HG02763 (cell line): Measurements from ENCODE around the gene GRIA3.

Source experiments
- ATAC-seq: cut with Tn5 transposase; IDR thresholded peaks from one replicate; pipeline ENCODE4 v1.9.1; 2021; ENCODE audit warnings: mild to moderate bottlenecking, moderate library complexity; ENCODE audit not compliant: unreplicated experiment

GRIA3 gene

GRCh38 chrX:123184219-123184865 lies at the start of gene GRIA3:
Gene GRIA3 (plus strand): TSS chrX:123184278. CDS start chrX:123184536, 258 bp downstream.
- no peak for ATAC-seq

- ATAC-seq, result no peak
Observed at GRCh38 chrX:123138473-123138872, 45.6 kb upstream of the GRIA3 start.

- ATAC-seq, result no peak
Observed at GRCh38 chrX:123140454-123140853, 43.6 kb upstream of the GRIA3 start.

- no peak for ATAC-seq
Observed at GRCh38 chrX:123140904-123141303, 43.2 kb upstream of the GRIA3 start.

GRCh38 chrX:123153846-123154335 lies 30.2 kb upstream of the GRIA3 start:
- no peak for ATAC-seq

GRCh38 chrX:123155327-123155726 lies 28.8 kb upstream of the GRIA3 start:
- no peak for ATAC-seq

- ATAC-seq, result no peak
Observed at GRCh38 chrX:123157586-123157985, 26.5 kb upstream of the GRIA3 start.

GRCh38 chrX:123159403-123159802 lies 24.7 kb upstream of the GRIA3 start:
- no peak for ATAC-seq

GRCh38 chrX:123167621-123168020 lies 16.5 kb upstream of the GRIA3 start:
- no peak for ATAC-seq

GRCh38 chrX:123169247-123169901 lies 14.7 kb upstream of the GRIA3 start:
- ATAC-seq, result no peak

GRCh38 chrX:123170546-123170945 lies 13.5 kb upstream of the GRIA3 start:
- ATAC-seq, result no peak

- no peak for ATAC-seq
Observed at GRCh38 chrX:123171781-123172180, 12.3 kb upstream of the GRIA3 start.

GRCh38 chrX:123172869-123173268 lies 11.2 kb upstream of the GRIA3 start:
- no peak for ATAC-seq

GRCh38 chrX:123173833-123174232 lies 10.2 kb upstream of the GRIA3 start:
- ATAC-seq, result no peak

GRCh38 chrX:123175366-123176122 lies 8.5 kb upstream of the GRIA3 start:
- ATAC-seq, result no peak

- ATAC-seq, result no peak
Observed at GRCh38 chrX:123181233-123181914, 2.7 kb upstream of the GRIA3 start.

- no peak for ATAC-seq
Observed at GRCh38 chrX:123184866-123185276, 793 bp downstream of the GRIA3 start.

GRCh38 chrX:123185721-123186120 lies 1.6 kb downstream of the GRIA3 start:
- ATAC-seq, result no peak

GRCh38 chrX:123186801-123187200 lies 2.7 kb downstream of the GRIA3 start:
- ATAC-seq, result no peak

GRCh38 chrX:123188081-123188480 lies 4.0 kb downstream of the GRIA3 start:
- no peak for ATAC-seq

GRCh38 chrX:123189338-123189737 lies 5.3 kb downstream of the GRIA3 start:
- ATAC-seq, result no peak
